ENCODE measurements around the gene IL6. TPM values are rescaled to one million over a fixed set of nuclear protein-coding genes. Genes with fewer than 3 reads are reported as not detected.
"Not testable (repeated sequence)": the region's sequence is repeated elsewhere in the genome, so short reads cannot be mapped to it uniquely, and the experiment has no call there.

The IL6 gene
- polyA plus RNA-seq, 4 donors: 4.9 TPM; not detected in 3

DNA sequence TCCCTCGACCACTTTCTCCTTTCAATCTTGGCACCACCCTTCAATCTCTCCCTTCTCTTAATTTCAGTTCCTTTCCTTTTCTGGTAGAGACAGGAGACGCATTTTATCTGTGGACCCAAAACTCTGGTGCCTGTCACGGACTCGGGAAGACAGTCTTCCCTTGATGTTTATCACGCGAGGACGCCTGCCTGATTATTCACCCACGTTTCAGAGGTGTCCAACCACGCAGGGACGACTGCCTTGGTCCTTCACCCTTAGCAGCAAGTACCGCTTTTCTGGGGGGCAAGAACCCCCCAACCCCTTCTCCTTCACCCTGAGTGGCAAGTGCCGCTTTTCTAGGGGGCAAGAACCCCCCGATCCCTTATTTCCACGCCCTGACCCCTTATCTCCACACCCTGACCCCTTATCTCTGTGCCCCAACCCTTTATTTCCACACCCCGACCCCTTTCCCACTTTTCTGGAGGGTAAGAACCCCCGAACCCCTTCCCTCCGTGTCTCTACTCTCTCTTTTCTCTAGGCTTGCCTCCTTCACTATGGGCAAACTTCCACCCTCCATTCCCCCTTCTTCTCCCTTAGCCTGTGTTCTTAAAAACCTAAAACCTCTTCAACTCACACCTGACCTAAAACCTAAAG is 22.9 kb upstream of the IL6 start:
- not testable (repeated sequence) for DNase-seq (ENCODE audit: low read depth in 4 of 4, low spot score in 3 of 4)

DNA sequence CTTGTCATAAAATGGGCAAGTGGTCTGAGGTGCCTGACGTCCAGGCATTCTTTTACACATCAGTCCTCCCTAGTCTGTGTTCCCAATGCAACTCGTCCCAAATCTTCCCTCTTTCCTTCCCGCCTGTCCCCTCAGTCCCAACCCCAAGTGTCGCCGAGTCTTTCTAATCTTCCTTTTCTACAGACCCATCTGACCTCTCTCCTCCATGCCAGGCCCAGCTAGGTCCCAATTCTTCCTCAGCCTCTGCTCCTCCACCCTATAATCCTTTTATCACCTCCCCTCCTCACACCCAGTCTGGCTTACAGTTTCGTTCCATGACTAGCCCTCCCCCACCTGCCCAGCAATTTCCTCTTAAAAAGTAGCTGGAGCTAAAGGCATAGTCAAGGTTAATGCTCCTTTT is 22.3 kb upstream of the IL6 start:
- DNase-seq (ENCODE audit: low read depth in 4 of 4, low spot score in 3 of 4): not testable (repeated sequence)

DNA sequence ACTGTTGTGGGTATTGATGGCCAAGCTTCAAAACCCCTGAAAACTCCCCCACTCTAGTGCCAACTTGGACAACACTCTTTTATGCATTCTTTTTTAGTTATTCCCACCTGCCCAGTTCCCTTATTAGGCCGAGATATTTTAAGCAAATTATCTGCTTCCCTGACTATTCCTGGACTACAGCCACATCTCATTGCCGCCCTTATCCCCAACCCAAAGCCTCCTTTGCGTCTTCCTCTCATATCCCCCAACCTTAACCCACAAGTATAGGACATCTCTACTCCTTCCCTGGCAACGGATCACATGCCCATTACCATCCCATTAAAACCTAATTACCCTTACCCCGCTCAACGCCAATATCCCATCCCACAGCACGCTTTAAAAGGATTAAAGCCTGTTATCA is 21.1 kb upstream of the IL6 start:
- not testable (repeated sequence) for DNase-seq (ENCODE audit: low read depth in 4 of 4, low spot score in 3 of 4)

DNA sequence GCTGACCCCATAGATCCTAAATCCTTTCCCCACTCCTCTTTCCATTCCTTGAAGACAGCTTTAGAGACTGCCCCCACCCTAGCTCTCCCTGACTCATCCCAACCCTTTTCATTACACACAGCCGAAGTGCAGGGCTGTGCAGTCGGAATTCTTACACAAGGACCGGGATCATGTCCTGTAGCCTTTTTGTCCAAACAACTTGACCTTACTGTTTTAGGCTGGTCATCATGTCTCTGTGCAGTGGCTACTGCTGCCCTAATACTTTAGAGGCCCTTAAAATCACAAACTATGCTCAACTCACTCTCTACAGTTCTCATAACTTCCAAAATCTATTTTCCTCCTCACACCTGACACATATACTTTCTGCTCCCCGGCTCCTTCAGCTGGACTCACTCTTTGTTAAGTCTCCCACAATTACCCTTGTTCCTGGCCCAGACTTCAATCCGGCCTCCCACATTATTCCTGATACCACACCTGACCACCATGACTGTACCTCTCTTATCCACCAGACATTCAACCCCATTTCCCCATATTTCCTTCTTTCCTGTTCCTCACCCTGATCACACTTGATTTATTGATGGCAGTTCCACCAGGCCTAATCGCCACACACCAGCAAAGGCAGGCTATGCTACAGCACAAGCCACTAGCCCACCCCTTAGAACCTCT is 19.8 kb upstream of the IL6 start:
- not testable (repeated sequence) for DNase-seq (ENCODE audit: low read depth in 4 of 4, low spot score in 3 of 4)

DNA sequence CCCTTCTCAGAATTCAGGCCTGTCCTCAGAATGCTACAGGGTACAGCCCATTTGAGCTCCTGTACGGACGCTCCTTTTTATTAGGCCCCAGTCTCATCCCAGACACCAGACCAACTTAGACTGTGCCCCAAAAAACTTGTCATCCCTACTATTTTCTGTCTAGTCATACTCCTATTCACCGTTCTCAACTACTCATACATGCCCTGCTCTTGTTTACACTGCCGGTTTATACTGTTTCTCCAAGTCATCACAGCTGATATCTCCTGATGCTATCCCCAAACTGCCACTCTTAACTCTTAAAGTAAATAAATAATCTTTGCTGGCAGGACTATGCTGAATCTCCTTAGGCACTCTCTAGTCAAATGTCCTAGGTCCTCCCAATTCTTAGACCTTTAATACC is 18.8 kb upstream of the IL6 start:
- not testable (repeated sequence) for DNase-seq (ENCODE audit: low read depth in 4 of 4, low spot score in 3 of 4)

DNA sequence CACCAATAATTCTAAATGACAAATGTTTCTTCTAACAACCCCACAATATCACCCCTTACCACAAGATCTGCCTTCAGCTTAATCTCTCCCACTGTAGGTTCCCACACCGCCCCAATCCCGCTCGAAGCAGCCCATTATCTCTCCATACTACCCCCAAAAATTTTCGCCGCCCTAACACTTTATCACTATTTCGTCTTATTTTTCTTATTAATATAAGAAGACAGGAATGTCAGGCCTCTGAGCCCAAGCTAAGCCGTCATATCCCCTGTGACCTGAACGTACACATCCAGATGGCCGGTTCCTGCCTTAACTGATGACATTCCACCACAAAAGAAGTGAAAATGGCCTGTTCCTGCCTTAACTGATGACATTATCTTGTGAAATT is 18.3 kb upstream of the IL6 start:
- DNase-seq (ENCODE audit: low read depth in 4 of 4, low spot score in 3 of 4): not testable (repeated sequence)

DNA sequence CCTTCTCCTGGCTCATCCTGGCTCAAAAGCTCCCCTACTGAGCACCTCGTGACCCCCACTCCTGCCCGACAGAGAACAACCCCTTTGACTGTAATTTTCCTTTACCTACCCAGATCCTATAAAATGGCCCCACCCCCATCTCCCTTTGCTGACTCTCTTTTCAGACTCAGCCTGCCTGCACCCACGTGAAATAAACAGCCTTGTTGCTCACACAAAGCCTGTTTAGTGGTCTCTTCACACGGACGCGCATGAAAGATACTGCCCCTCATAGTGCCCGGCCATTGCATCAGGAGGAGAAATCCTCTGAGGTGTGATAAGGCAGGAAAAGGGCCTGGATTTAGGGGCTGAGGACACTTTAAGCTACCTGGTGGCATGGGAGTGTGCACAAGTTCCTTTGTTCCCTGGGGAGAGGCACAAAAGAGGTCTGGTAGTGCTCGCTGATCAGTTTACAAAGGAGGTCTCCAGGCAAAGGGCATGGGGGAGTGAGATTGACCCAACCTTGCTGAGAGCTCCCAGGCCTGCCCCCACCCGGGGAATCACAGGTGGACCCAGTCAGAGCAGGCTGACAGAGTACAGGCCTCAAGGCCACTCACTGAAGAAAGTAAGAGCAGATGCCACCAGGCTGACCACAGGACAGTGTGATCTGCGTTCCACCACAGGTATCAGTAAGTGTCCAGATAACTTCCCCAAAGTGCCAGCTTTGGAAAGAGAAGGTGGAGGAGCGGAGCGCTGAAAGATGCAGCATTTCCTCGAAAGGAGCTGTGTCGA is 17.8 kb upstream of the IL6 start:
- DNase-seq (ENCODE audit: low read depth in 4 of 4, low spot score in 3 of 4): not testable (repeated sequence)

DNA sequence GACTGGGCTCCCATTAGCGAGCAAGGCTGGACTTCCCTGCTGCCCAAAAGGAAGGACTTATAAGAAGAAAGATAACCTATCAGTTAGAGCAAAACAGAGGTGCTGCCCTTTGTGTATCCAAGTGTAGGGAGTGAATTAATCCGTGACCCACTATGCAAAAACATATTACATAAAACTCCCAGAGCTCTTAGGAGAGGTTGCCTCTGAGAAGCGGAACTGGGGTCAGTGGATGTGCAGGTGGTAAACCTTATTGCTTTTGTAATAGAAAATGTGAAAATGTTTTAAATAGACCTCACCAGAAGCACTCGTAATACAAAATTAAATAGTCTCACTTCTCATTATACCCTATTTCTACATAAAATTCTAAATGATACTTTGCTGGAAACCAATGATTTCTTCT is 17.1 kb upstream of the IL6 start:
- DNase-seq (ENCODE audit: low read depth in 4 of 4, low spot score in 3 of 4): no peak

DNA sequence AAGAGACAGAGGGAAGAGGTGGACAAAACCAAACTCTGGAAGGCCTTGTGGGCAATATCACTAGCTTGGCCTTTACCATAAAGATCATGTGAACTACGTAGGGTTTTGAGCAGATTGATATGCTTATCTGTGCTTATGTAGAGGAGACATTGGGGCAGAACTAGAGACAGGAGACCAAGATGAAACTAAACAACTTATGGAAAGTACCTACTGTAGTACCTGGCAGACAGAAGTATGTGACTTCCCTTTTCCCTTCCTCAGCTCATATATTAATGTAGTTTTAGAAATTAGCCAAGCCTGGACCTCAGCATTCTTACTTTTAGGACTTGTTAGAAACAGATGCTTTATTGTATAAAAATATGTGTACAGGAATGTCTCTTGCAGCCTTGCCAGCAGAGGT is 14.0 kb upstream of the IL6 start:
- DNase-seq (ENCODE audit: low read depth in 4 of 4, low spot score in 3 of 4): no peak

DNA sequence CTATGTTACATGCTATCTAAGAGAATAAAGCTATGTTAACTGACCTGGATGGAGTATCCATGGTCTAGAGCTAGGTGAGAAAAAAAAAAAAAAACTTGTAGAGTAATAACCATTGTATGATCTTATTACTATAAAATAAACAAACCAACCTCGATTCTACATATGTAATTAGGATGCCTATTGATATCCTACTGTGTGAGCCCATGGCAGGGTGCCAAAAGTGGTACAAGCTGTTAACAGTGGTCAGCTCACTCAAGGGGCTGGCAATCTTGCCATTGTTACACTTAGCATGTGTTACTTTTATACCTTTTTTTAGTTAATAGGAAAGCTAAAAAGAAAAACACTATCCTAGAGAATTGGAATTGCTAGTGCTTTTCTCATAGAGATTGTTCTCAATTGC is 13.5 kb upstream of the IL6 start:
- DNase-seq (ENCODE audit: low read depth in 4 of 4, low spot score in 3 of 4): no peak

DNA sequence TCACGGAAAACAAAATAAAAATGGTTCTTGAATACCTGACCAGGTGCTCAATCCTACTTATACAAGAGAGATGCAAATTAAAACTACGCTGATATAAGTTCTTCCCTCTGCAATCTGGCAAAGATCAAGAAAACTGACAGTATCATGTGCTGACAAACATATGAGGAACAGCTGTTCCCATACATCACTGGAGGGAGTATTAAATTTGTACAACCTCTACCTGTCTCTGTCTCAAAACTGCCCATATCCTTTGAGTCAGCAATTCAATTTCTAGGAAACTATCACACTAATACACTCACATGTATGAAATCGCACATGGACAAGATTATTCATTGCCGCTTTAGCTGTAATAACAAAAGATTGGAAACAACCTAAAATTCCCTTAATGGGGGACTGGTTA is 11.0 kb upstream of the IL6 start:
- no peak for DNase-seq (ENCODE audit: low read depth in 4 of 4, low spot score in 3 of 4)

DNA sequence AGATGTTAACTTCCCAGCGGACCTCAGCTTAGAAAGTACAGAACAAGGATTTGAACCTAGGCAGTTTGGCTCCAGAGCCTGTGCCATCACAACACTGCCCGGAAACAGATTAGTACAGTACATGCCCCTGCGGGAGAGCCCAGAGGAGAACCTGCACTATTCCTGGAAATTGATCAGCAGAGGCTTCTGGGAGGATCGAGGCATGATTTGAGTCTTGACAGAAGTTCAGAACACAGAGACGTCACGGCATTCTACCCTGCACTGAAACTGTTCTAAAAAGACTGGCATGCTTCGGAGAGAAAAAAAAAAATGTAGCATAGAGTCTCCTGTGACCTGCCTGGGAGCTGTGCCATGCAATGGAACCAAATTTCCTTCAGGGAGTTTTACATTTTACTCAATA is 9.2 kb upstream of the IL6 start:
- no peak for DNase-seq (ENCODE audit: low read depth in 4 of 4, low spot score in 3 of 4)

DNA sequence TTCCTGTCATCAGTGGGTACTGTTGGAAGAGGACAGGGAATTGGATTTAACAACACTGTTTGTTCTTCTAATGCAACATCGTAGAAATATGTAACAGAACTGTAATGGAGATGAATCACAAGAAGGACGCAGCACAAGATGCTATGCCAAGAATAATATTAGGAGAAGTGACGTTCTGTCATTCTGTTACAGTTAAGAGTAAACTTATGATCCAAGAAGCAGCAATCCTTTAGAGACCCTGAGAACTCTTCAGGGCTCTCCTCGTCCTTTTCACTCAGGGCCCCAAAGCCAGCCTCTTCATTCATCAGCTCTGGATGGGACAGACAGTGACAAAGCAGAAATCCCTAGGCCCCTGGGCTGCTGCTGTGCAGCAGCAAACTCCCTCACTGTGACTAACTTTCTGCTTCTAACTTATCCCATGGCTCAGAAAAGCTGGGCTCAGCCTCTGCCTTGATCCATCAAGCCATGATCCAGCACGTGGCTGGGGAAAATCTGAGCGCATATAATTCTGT is 8.7 kb upstream of the IL6 start:
- no peak for DNase-seq (ENCODE audit: low read depth in 4 of 4, low spot score in 3 of 4)

DNA sequence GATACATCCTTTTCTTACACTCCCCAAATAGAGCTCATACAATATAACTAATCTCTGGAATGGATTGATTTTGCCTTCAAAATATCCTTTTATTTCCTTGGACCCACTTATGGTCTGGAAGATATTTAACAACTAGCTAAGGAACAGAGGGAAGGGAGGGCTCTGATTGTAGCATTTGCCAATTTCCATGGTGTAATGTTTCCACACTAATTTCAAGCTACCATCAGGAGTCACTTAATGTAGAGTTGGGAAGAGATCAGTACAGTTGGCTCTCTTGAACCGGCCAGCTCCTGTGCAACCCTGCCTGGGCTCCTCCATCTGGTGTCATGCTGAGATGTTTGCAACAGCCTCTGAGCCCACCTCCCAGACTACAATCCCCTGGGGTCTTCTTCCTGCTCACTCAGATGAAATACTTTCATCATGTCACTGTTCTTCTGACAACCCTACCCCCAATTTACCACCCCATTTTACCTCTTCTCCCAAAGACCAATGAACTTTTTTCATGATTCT is 8.0 kb upstream of the IL6 start:
- DNase-seq (ENCODE audit: low read depth in 4 of 4, low spot score in 3 of 4): no peak

DNA sequence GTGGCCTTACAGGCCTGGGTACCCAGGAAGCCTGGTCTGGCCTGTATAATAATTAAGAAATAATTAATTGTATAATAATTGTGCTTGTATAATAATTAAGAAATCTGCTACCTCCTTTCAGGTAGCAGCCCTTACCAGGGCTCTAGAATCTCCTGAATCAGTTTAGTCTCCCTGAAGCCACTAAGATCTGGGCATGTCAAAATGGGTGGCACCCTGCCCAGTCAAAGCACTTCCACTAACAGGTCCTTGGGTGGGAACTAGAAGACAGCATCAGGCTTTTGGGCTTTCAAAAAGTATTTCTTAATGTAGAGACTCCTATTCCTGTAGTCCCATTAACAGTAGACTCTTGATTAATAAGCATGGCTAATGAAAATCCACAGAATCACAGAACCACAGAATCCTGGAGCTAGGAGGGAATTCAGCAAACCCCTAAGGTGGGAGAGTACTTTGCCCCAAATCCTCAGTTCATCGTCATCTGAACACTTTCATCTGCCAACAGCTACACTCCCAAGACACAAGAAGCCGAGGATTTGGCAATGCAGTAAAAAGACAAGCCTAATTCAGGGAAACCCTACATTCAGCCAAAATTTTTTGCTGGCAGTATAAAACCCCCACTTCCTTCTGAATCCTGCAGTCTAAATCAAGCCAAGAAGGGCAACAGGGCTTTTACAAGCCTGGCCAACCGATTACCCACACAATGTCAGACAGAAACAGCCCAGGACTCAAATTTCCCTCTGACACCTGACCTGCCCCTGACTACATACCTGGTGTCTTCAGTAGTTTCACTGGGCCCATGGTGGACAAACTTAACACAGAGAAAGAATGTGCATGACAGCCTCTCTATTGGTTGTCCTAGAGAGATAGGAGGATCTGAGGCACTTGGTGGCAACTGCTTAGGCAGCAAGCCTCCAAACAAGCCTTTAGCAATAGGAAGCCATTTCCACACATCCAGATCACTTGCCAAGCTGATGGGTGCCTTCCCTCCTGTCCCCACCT is 5.9 kb upstream of the IL6 start:
- no peak for DNase-seq (ENCODE audit: low read depth in 4 of 4, low spot score in 3 of 4)

DNA sequence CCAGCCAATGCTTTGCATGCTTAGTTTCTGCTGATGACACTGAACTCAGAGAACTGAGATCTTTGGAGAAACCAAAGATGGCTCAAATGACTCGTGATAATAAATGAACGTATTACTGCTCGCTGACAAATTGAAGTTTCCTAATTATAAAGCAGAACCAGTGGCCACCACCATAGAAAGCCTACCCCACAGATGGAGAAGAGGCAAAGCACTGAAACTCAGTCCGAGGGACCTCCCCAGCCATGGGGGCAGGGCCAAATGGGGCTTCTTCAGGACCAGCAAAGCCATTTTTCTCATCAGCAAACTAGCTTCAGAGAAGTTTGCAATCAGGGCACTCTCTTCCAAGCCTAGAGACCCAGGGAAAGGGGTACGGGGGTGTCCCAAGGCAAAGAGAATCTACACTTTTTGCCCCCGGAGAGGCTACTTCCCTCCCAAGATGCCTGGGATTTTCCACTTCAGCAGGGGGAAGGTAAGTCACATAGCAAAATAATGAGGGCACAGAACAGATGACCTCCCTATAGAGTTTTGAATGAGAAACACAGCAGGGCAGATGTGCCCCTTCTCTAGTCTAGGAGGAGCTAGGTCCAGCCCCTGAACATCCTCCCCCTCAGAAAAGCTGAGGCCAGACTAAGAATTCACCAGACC is 4.3 kb upstream of the IL6 start:
- DNase-seq (ENCODE audit: low read depth in 4 of 4, low spot score in 3 of 4): no peak

DNA sequence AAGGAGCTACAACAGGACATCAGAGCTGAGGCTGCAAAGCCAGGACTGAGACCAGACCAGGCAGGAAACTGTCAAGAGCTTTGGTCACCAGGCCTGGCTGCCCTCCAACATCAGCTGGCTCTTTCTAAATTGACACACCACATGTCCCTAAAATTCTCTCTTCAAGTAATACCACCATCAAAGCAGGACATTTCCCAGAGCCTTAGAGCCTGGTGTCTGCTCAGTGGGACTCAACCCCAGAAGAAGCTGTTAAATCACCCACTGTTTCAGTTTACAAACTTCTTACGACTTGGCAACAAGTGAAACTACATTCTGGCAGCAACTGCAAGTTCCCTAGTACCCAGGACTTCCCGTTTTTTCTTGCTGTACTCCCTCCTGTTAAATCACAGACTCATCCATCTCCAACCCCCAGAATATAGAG is 3.8 kb upstream of the IL6 start:
- DNase-seq (ENCODE audit: low read depth in 4 of 4, low spot score in 3 of 4): no peak

DNA sequence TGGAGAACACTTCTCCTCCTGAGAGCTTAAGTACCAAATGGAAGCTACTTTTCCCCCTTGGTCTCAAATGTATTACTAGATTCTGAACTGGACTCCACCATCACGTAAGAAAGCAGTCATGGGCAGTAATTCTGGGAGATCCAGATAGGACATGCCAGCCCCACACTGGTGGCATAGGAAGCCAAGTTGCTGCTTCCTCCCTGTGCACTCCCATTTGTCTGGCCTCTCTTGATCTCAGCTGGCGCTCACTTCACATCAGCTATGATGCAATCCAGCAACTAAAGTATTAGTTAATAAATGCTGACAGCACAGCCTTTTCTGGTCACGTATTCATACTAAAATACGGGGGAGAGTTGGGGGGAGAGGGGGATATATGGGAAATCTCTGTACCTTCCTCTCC is 3.4 kb upstream of the IL6 start:
- no peak for DNase-seq (ENCODE audit: low read depth in 4 of 4, low spot score in 3 of 4)

DNA sequence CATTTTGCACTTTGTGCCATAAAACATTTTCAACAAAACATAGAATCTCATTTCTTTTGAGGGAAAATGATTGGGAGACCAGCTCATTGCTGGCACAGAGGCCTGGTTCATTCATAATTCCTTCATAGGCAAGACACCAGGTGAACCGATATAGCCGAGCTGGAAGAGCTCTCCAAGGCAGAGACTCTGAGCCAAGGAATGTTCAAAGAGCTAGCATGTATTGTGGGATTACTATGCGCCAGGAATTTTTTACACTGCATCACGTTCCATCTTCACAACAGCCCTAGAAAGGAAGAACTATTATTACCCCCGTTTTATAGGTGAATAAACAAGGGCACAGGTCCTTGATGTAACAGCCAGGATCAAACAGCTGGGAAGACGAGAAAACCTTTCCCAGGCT is 2.1 kb upstream of the IL6 start:
- DNase-seq (ENCODE audit: low read depth in 4 of 4, low spot score in 3 of 4): no peak

DNA sequence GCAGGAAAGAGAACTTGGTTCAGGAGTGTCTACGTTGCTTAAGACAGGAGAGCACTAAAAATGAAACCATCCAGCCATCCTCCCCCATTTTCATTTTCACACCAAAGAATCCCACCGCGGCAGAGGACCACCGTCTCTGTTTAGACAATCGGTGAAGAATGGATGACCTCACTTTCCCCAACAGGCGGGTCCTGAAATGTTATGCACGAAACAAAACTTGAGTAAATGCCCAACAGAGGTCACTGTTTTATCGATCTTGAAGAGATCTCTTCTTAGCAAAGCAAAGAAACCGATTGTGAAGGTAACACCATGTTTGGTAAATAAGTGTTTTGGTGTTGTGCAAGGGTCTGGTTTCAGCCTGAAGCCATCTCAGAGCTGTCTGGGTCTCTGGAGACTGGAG is 1.4 kb upstream of the IL6 start:
- DNase-seq (ENCODE audit: low read depth in 4 of 4, low spot score in 3 of 4): no peak

Data from left renal pelvis (tissue), 4 donors.